Hypothalamus (tissue), 51 donors: Measurements from ENCODE around the gene CHST4.
"Not testable (repeated sequence)": the region's sequence is repeated elsewhere in the genome, so short reads cannot be mapped to it uniquely, and the experiment has no call there.

ENCODE experiments used
- DNase-seq, 51 donors: peaks; one replicate each; lab custom pipeline; 2025; lab: John Stamatoyannopoulos, UW

The CHST4 gene

GRCh38 chr16:71567931-71568330 lies 41.7 kb downstream of the CHST4 start:
- DNase-seq = no peak

- no peak for DNase-seq
Measured at GRCh38 chr16:71568551-71568950, 42.3 kb downstream of the CHST4 start.

- DNase-seq = no peak
Measured at GRCh38 chr16:71569621-71570020, 43.4 kb downstream of the CHST4 start.

GRCh38 chr16:71570144-71570543 lies 43.9 kb downstream of the CHST4 start:
- no peak for DNase-seq

GRCh38 chr16:71572497-71573116 lies 46.4 kb downstream of the CHST4 start:
- DNase-seq = no peak

GRCh38 chr16:71573387-71574094 lies 47.3 kb downstream of the CHST4 start:
- DNase-seq = no peak

- no peak for DNase-seq
Measured at GRCh38 chr16:71574702-71575101, 48.5 kb downstream of the CHST4 start.

- no peak for DNase-seq
Measured at GRCh38 chr16:71576971-71577370, 50.7 kb downstream of the CHST4 start, which contains the start of gene TAT. TAT (minus strand) TSS chr16:71577092; CDS start chr16:71576415, 677 bp downstream.

- DNase-seq = not testable (repeated sequence)
Measured at GRCh38 chr16:71582553-71582848, 56.3 kb downstream of the CHST4 start.

- DNase-seq = no peak
Measured at GRCh38 chr16:71584543-71585317, 58.5 kb downstream of the CHST4 start.

GRCh38 chr16:71585318-71585703 lies 59.1 kb downstream of the CHST4 start:
- DNase-seq = no peak
